ENCODE measurements around the gene PYCARD. TPM values are rescaled to one million over a fixed set of nuclear protein-coding genes. Genes with fewer than 3 reads are reported as not detected.
"Not testable (repeated sequence)": the region's sequence is repeated elsewhere in the genome, so short reads cannot be mapped to it uniquely, and the experiment has no call there.

Gene PYCARD
- total RNA-seq, 1 donor from 2014 or later, result 8.2 TPM

GRCh38 chr16:31179747-31180459, 22.7 kb downstream of the PYCARD start, which contains the start of gene FUS:
FUS (plus strand) TSS chr16:31180139; CDS start chr16:31180215, 76 bp downstream.
- peak; percentile 89 for ATAC-seq (ENCODE audit: poor library complexity)
- DNase-seq, result peak; percentile 95
- intact Hi-C loops (cut with DNase I), result loop anchor here (10.0 kb wide), 1 partner anchor 265 kb away; the partner anchor contains the start of gene ZNF843

GRCh38 chr16:31179219-31179746, 23.3 kb downstream of the PYCARD start:
- DNase-seq, result no peak
- intact Hi-C loops (cut with DNase I), result no loop called here
- no peak for ATAC-seq (ENCODE audit: poor library complexity)

- no peak for DNase-seq
- ATAC-seq (ENCODE audit: poor library complexity), result no peak
- intact Hi-C loops (cut with DNase I), result no loop called here
Observed at GRCh38 chr16:31177136-31177535, 25.4 kb downstream of the PYCARD start.

GRCh38 chr16:31170048-31170447, 32.5 kb downstream of the PYCARD start:
- intact Hi-C loops (cut with DNase I); DNase-seq: not testable (repeated sequence)
- ATAC-seq (ENCODE audit: poor library complexity), result peak; percentile 94

- DNase-seq (no peak), ATAC-seq (ENCODE audit: poor library complexity) (peak; percentile 14)
- intact Hi-C loops (cut with DNase I), result no loop called here
Observed at GRCh38 chr16:31168848-31169247, 33.7 kb downstream of the PYCARD start.

GRCh38 chr16:31167315-31167714, 35.2 kb downstream of the PYCARD start:
- DNase-seq, result no peak
- intact Hi-C loops (cut with DNase I), result no loop called here
- ATAC-seq (ENCODE audit: poor library complexity), result no peak

GRCh38 chr16:31157136-31157535, 45.4 kb downstream of the PYCARD start:
- intact Hi-C loops (cut with DNase I), result no loop called here
- DNase-seq (peak; percentile 69), ATAC-seq (ENCODE audit: poor library complexity) (peak; percentile 51)

Other genes with a start within 250 kb of the PYCARD start
- gene SETD1A, start 245.0 kb downstream of the PYCARD start, total RNA-seq, result 6.9 TPM
- 6.7 TPM for gene HSD3B7, start 217.6 kb downstream of the PYCARD start, total RNA-seq
- gene STX1B, start 192.1 kb downstream of the PYCARD start, total RNA-seq, result 0.48 TPM
- 39.5 TPM for gene STX4, start 169.2 kb downstream of the PYCARD start, total RNA-seq
- gene ZNF668, start 128.5 kb downstream of the PYCARD start, total RNA-seq, result 4.4 TPM
- gene ZNF646, start 128.3 kb downstream of the PYCARD start, total RNA-seq, result 8.3 TPM
- 0.81 TPM for gene PRSS53, start 113.8 kb downstream of the PYCARD start, total RNA-seq
- gene VKORC1, start 108.0 kb downstream of the PYCARD start, total RNA-seq, result 40.0 TPM
- 84.3 TPM for gene BCKDK, start 94.4 kb downstream of the PYCARD start, total RNA-seq
- 60.3 TPM for gene KAT8, start 85.1 kb downstream of the PYCARD start, total RNA-seq
- not detected for gene PRSS8, start 67.0 kb downstream of the PYCARD start, total RNA-seq
- 2.2 TPM for gene PRSS36, start 52.7 kb downstream of the PYCARD start, total RNA-seq
- 79.3 TPM for gene FUS, start 22.6 kb downstream of the PYCARD start, total RNA-seq
- gene TRIM72, start 11.4 kb upstream of the PYCARD start, total RNA-seq, result 0.70 TPM
- gene PYDC1, start 14.4 kb upstream of the PYCARD start, total RNA-seq, result not detected
- 8.6 TPM for gene ITGAM, start 57.2 kb upstream of the PYCARD start, total RNA-seq
- gene ITGAX, start 152.4 kb upstream of the PYCARD start, total RNA-seq, result 1.2 TPM
- not detected for gene ITGAD, start 190.6 kb upstream of the PYCARD start, total RNA-seq
- gene COX6A2, start 225.6 kb upstream of the PYCARD start, total RNA-seq, result 1,514 TPM
- 1.9 TPM for gene ZNF843, start 240.0 kb upstream of the PYCARD start, total RNA-seq

Data from Right ventricle myocardium superior (tissue), 1 donor.